ENCODE measurements around the gene RHOJ. TPM values are rescaled to one million over a fixed set of nuclear protein-coding genes. Genes with fewer than 3 reads are reported as not detected.
A peak's percentile ranks its signal among the peaks of the same experiment; 100 is the strongest.

The RHOJ gene
- total RNA-seq, 1 donor from 2014 or later: 115 TPM

DNA sequence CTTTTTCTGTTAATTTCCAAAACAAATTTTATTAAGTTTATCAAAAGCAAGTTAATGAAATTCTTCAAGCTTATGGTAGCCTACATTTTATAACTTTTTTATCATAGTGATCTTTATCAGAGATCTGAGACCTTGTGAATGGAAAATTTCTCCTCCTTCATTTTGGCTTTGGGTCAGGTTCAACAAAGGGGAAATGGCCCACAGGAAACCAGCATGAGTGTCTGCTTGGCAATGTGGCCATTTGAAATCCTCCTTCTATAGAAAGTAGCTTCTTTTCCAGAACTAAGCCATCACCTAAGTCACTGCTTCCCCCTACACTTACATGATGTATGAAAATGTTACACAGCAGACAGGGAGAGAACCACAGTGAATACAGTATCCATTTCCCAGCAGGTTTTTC, 1.6 kb downstream of the RHOJ start:
- DNase-seq: peak; percentile 83

DNA sequence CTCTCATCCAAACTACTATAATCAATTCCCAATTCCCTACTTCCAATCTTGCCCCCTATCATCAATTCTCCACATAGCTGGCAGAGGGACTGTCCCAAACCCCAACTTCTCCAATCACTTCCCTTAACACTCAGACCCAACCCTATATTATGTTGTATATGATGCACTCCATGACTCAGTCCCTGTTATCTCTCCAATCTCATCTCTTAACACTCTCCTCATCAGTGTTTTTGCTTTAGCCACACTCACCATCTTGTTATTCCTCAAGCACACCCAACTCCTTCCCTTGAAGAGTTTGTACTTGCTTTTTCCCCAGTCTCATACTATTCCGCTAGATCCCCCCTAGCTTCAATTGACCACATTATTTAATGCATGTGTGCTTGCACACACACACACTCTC, 4.9 kb downstream of the RHOJ start:
- DNase-seq: peak; percentile 36

DNA sequence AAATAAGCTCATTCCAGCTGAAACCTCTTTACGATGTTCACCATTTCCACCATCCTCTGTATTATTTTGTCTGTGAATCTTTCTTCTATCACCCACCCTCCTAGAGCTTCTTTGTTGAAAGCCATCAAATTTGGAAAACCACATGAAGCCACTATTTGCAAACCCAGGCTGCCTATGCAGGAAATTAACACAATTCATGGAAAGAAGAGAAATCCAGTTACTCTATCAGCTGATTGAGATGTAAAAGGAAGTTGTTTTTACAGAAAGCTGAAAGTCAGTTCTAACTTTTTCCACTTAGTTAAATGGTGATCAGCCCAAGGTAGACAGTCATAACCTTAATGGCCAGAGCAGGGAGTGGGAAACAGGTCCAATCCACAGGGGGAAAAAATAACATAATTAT, 6.6 kb downstream of the RHOJ start:
- peak; percentile 53 for DNase-seq

DNA sequence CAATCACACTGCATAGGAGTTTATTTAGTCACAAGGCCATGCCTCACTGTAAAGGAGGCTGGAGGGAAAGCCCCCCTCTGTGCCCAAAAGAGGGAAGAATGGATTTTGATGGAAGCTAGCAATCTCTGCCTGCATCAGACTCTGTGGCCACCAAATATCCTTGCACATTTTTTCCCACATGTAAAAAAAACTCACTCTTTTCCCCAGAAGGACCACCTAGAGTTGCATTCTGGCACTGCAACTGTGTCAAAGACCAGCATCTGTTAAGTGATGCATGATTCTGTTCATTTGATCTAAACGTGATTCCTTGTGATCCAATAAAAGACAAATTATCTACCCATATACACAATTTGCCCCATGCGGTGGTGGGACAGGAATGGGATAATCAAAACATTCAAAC, 8.0 kb downstream of the RHOJ start:
- DNase-seq: no peak

DNA sequence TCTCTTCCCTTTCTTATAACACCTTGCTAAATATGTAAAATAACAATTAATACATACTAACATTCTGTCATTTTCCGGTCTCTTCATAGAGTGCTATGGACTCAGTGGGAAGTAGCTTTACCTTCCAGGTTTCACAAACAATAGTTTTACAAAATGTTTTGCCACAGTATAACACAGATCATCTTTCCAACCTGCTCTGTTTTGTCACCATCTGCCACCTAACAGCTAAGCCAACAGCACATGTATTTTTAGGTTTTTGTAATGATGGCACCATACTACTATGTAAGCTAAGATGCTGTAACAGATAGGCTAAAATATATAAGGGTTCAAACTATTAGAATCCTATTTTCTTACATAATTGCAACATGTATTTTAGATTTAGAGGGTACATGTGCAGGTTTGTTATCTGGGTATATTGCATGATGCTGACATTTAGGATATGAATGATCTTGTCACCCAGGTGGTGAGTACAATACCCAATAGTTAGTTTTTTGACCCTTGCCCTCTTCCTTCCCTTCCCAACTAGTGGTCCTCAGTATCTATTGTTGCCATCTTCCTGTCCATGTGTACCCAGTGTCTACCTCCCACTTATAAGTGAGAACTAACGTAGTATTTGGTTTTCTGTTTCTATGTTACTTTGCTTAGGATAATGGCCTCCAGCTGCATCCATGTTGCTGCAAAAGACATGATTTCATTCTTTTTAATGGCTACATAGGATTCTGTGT, 8.7 kb downstream of the RHOJ start:
- DNase-seq: peak; percentile 54

DNA sequence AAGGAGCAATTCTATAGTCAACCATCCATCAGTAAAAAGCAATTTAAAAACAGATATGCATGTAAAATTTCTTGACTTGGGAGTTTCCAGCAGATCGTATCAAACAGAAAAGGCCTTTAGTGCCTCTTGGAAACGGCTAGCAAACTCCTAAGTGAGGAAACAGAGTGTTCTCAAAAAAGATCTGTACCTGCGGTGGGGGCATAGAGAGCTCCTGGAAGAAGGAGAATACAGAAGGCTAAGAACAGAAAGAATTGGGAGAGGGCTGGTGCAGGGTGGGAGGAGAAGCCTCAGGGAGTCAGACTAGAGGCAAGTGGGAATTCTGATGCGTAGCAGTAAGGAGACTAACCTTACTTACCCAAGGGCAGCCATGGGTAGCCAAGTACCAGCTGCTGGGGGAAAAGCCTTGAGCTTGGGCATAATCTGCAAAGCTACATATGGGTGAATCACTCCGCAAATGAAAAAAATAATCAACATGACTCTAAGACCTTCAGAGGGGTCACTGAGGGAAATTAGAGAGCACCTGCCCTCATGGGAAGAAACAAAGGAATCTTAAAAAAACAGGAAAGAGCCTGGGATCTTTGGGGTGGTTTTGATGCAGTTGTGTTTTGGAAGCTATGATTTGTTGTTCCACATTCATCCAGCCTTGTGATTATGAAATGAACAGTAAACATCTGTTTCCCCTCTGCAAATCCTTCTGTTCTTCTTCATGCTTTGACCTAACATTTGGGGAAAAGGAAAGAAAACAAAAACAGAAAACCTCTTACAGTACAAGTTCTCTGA, 10.4 kb downstream of the RHOJ start:
- peak; percentile 81 for DNase-seq

DNA sequence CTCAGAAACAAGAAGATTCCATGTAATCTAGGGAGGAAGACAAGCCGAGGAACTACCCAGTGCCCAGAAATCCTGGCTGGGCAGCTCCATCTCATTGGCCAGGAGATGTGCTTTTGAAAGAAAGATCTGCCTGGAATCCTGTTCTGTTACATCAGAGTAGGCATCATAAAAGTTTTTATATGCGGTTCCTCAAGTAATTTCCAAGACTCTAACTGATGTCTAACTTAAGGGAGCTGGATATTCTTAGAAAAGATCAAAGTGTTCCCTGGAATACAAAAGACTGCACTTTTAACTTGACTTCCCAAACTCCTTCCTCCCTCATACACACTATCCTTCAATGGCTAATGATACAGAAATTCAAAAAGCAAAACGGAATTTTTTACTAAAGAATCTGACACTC, 16.3 kb downstream of the RHOJ start:
- no peak for DNase-seq

DNA sequence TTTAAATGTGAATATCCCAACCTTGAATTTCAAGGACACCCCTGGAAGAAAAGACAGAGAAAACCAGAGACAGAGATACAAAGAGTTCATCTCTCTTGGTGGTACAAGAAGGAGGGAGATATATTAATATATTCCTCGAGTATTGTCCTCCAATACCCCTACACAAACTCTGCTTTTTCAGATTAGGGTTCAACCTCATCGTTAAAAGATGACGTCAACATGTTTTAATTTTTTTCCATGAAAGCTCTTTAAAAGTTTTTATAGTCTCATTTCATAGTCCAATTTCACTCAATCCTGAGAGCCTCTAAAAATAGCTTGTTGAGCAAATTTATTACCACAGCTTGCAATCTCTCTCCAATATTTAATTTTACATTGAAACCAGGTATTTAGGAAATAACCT, 19.4 kb downstream of the RHOJ start:
- DNase-seq: no peak

DNA sequence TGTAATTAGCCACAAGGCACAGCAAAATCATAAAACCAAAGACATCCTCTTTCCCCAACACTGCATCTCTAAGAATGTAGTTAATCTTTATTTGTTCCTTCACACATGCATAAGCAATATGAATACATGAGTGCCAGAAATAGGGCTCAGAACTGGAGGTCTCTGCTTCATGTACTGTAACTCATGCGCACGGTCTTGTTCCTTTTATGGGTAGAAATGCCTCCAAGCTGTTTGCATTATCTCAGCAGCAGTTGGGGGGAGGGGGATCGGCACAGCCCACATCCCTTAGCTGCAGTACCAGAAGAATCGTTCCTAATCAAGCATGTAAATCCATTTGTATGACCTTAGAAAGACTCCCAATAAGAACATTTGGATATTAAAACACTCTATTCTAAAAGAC, 20.0 kb downstream of the RHOJ start:
- no peak for DNase-seq

DNA sequence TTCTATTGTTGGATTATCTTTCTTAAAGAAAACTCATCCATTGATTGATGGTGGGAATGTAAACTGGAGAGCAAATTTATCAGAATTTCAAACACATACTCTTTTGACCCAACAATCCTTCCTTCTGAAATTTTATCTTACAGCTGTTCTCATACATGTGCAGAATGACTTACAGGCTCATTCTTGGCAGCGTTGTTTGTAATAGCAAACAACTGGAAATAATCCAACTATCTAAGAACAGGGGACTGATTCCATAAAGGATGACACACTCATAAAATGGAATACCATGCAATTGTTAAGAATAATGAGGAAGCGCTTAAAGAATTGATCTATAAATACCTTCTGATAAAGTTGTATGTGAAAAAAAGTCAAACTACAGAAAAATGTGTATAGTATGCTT, 24.0 kb downstream of the RHOJ start:
- peak; percentile 51 for DNase-seq

DNA sequence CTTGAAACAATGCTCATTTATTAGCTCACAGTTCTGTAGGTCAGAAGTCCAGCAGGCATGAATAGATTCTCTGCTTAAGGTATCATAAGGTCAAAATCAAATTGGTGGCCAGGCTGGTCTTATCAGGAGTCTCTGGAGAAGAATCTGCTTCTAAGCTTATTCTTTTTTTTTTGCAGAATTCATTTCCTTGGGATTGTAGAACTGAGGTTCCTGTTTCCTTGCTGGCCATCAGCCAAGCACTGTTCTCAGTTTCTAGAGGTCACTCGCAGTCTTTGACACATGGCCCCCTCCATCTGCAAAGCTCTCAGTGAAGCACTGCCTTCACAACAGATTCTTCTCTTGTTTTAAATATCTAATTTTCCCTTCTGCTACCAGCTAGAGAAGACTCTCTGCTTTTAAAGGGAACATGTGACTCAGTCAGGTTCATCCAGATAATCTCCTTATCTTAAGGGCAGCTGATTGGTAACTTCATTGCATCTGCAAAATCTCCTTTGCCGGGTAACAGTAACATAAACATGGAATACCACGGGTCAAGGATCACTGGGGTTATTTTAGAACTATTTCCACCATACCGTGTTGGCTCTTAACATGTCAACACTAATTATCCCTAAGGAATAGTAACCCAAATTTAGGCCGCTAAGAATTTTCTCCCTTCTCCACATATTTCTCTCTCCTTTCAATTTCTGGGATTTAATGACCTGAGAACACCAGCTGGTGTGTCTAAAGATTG, 25.3 kb downstream of the RHOJ start:
- DNase-seq: peak; percentile 93

DNA sequence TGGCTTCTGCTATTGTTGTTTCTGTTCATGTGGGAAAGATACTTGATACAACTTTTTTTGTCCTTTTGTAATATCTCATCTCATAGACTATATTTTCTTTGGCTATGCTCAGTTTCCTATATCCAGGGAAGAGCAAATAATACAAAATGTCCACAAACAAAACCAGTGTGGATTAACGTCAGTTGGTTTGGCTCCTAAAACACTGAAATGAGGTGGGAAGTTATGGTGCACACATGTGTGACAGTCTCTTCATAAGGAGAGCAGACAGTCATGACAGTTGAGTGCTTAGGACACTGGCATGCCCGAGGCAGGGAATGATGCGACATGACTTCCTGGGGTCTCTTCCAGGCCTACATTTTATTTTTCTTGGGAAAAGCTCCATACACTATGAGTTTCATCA, 27.5 kb downstream of the RHOJ start:
- DNase-seq: no peak

DNA sequence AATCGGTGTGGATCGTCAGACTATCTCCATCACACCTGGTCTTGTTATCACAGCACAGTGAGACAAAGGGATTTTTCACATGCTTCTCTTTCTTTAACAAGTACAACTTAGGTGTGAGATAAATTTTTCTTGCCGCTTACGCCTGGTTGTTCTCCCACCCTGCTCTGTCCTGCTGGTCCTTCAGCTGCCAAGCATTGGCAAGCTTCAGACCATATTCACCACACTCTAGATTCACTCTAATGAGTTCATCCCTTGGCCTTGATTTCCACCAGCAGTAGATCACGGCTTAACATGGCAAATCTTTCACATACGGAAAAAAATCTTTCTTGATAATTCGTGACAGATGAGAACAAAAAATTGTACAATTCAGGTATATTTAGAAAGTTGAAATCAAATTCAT, 33.5 kb downstream of the RHOJ start:
- DNase-seq: no peak

DNA sequence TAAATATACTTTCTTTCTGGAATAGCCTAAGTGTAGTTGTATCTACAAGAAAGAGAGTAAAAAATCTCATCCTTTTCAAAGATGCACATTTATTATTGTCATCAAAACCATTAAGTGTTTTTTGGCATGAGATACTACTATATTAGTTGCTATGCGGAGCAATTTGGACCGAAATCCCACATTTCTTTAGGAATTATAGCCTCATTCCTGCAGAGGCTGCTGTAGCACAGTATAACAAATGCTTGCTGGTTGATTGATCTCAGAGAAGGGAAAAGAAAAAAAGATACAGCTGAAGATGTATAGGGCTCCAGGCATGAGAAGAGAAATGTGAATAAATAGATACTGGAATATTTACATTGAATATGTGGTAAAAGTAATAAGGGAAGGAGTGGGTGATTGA, 36.0 kb downstream of the RHOJ start:
- no peak for DNase-seq

DNA sequence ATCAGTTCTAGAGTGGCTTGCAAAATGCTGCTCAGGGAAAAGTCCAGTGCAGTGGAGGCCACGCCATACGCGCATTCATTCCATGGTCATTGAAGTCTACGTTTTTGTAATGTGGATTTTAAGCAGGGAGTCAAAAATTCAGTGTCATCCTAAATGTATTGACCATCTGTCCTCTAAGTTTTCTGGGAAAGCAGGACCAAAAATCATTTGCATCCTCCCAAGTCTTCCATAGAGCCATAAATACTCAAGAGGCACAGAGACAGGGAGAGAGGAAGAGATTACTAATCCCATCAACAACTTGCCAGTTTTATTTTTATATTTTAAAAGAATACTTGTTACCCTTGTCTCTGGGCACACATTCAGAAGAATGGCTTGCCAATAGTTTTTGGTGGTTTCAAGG, 36.9 kb downstream of the RHOJ start:
- DNase-seq: no peak

DNA sequence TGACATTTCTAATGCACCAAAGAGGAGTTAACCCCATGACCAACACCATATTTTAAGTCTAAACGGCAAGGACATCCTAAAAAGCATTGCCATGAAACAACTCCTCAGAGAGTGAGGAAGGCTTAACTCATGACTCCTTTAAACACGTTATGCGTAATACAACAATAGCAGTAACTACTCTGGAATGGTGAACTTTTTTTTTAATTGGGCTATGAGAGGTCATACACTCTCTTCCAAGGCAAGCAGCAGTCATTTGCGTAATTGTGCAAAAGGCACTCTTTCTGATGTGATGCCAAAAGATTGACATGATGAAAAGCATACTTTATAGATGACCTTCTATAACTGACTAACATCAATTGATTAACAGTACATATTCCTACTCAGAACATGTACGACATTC, 39.4 kb downstream of the RHOJ start:
- no peak for DNase-seq

DNA sequence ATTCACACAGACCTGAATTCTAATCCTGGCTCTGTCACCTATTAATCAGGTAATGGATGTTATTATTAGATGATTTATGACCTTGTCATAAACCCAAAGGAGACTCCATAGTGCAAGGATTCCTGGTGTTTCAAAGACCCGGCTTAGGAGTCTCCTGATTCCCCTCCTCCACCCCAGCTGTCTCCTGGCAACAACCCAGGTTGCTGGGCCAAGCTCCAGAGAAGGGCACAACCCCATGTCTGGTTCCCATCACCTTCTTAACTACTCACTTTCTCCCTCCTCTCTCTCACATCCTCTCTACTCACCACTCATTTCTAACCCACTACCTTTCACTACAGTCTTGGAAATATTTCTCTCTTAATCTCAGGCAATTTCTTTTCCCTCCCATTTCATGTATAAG, 41.6 kb downstream of the RHOJ start:
- peak; percentile 70 for DNase-seq

DNA sequence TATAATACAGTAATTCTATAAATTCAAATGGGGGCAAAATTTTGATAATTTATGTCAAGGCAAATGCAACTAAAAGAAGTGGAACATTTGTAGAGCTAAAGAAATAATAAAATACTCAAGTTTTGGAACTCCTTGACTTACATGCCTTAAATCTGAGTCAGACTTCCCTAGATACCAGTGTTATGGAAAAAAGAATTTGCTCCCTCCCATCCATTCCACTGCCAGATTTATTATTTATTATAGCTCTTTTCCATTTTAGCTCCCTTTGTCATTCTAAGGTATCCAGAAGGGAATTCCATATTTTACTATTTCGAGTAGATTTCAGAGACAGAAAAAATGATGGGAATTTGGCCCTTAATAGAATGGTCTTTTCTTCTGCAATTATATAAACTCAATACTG, 44.0 kb downstream of the RHOJ start:
- peak; percentile 80 for DNase-seq

DNA sequence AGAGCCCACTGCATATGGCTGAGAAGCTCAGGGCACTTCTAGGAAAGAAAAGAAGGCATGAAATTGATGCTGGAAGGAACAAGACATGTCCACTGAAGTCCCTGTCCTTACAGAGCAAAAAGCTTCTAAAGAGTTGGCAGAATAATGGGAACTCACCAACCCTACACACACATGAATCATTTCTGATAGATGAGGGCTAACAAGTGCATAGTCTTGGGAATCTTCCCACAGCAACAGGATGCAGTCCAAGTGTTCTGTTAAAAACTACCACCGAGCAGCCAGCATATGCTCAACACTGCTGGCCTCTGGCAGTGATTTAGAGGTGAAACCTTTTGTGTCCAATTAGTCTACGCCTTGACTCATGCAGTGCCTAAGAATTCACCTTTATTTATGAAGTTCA, 44.8 kb downstream of the RHOJ start:
- DNase-seq: peak; percentile 69

DNA sequence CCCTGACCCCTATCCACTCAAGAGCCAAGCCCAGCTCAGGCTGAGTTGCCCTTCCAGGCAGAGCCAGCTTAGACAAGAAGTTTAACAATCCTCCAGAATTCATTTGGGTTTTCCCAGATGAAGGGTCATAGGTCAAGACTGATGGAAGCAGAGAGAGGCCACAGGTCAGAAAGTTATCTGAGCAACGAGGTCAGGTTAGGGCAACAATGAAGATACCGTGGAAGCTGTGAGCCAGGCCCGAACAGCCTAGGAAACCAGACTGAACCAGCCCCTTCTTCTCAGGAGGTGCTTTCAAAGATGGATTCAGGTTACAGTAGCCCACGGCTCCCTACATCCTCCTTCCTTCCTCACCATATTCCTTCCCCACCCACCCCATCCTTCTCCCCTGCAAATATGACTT, 53.1 kb downstream of the RHOJ start:
- DNase-seq: no peak

DNA sequence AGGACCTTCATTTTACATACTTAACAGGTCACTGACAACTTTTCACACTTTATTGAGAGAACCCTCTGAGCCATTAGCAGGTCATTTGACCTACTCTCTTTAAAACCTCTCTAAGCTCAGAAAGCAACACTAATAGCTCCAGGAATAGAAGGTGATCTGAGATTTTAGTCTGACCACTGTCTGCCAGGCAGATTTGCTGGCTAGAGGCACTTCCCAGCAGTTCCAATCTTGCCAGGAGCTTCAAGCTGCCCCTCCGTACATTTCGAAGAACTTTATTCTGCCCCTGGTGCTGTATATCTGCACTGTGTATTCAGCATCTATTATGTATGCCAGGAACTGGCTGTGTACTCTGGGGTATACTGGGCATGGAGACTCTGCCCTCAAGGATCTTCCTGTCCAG, 58.2 kb downstream of the RHOJ start:
- DNase-seq: no peak

DNA sequence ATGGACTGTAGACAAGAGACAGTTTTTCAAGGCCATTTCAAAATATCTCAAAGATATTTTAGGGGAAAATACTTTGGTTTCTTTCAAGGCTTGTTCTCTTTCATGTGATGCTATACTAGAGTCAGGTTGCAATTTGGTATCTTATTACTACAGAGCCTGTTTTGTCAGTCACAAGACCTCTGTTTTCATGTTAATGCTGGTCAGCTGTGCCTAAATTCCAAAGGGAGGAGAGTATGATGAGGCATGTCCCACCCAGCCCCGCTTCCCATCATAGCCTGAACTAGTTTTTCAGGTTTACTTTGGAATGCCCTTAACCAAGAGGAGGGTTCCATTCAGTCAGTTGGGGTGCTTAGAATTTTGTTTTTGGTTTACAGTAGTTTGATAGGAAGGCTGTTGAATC, 61.9 kb downstream of the RHOJ start:
- no peak for DNase-seq

DNA sequence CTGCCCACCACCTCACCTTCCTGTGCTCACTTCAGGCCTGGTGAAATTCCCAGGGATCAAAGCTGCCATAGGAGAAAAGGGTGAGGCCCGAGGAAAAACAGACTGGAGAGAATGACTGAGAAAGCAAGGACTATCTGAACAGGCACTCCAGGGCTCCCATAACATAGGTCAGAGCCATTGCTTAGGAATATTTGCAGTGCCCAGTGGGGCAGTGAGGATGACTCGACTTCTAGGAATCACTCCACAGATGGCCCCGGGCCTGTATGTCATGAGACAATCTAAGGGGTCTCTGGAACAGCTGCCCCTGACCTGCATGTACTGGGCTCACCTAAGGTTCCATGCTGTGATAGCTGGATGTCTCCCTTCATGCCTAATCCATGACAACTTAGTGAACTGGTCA, 62.9 kb downstream of the RHOJ start:
- peak; percentile 22 for DNase-seq

DNA sequence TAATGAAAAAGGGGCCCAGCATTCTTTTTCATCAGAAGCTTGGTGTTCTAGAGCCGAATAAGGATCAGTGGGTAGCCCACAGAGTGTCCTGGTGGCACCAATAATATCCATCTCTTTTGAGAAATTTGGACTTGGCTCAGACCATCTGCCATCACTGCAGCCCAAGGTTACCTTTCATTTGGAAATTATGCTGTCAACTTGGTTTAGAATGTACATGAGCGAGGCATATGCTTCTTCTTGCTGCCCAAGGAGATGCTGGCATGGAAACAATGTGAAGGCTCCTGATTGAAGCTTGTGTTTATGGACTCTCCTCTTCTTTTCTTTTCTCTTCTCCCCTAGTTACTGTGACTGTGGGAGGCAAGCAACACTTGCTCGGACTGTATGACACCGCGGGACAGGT, 64.5 kb downstream of the RHOJ start:
- no peak for DNase-seq
